ENCODE results near the gene MIPOL1.

DNA sequence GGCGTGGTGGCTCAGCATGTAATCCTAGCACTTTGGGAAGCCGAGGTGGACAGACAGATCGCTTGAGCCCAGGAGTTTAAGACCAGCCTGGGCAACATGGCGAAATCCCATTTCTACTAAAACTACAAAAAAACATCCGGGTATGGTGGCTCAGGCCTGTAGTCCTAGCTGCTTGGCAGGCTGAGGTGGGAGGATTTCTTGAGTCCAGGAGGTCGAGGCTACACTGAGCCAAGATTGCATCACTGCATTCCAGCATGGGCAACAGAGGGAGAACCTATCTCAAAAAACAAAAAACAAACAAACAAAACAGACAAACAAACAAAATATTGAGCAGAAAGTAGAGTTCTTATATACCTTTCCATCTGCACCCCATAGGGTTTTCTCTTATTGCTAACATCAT, 16.3 kb upstream of the MIPOL1 start:
- no peak for TF ChIP-seq ZBTB21 (tag by site-specific recombination; IDR thresholded peaks at IDR 0.05)
- TF ChIP-seq, protein P1, sequence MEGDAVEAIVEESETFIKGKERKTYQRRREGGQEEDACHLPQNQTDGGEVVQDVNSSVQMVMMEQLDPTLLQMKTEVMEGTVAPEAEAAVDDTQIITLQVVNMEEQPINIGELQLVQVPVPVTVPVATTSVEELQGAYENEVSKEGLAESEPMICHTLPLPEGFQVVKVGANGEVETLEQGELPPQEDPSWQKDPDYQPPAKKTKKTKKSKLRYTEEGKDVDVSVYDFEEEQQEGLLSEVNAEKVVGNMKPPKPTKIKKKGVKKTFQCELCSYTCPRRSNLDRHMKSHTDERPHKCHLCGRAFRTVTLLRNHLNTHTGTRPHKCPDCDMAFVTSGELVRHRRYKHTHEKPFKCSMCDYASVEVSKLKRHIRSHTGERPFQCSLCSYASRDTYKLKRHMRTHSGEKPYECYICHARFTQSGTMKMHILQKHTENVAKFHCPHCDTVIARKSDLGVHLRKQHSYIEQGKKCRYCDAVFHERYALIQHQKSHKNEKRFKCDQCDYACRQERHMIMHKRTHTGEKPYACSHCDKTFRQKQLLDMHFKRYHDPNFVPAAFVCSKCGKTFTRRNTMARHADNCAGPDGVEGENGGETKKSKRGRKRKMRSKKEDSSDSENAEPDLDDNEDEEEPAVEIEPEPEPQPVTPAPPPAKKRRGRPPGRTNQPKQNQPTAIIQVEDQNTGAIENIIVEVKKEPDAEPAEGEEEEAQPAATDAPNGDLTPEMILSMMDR (tag by site-specific recombination; IDR thresholded peaks at IDR 0.05), result no peak
- TF ChIP-seq HOXD13 (CRISPR knock-in tag; IDR thresholded peaks at IDR 0.05; ENCODE audit: borderline replicate concordance), result no peak
- no peak for TF ChIP-seq TCF7L2 (IDR thresholded peaks at IDR 0.05; ENCODE audit: borderline replicate concordance, low read depth, low read length)
- TF ChIP-seq, protein P2, sequence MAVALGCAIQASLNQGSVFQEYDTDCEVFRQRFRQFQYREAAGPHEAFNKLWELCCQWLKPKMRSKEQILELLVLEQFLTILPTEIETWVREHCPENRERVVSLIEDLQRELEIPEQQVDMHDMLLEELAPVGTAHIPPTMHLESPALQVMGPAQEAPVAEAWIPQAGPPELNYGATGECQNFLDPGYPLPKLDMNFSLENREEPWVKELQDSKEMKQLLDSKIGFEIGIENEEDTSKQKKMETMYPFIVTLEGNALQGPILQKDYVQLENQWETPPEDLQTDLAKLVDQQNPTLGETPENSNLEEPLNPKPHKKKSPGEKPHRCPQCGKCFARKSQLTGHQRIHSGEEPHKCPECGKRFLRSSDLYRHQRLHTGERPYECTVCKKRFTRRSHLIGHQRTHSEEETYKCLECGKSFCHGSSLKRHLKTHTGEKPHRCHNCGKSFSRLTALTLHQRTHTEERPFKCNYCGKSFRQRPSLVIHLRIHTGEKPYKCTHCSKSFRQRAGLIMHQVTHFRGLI (tag by site-specific recombination; IDR thresholded peaks at IDR 0.05), result no peak
- no peak for TF ChIP-seq SP7 (tag by site-specific recombination; IDR thresholded peaks at IDR 0.05)
- TF ChIP-seq ZNF423 (tag by site-specific recombination; IDR thresholded peaks at IDR 0.05), result no peak
- TF ChIP-seq ZNF350 (tag by site-specific recombination; IDR thresholded peaks at IDR 0.05), result no peak
